Skeletal muscle tissue (tissue), 4 donors: Measurements from ENCODE around the gene CMPK2. TPM values are rescaled to one million over a fixed set of nuclear protein-coding genes. Genes with fewer than 3 reads are reported as not detected.

ENCODE experiments used
- H3K27ac ChIP-seq: one replicate; pipeline ENCODE4 v1.7.0; 2013; ENCODE audit warnings: mild to moderate bottlenecking, low read depth, low read length, inconsistent platforms
- H3K27me3 ChIP-seq, 3 donors: one replicate each; pipeline ENCODE4 v1.7.0; 2013; ENCODE audit warnings: low read length in 3 of 3; ENCODE audit not compliant: control insufficient read depth in 3 of 3, insufficient read depth in 3 of 3
- H3K36me3 ChIP-seq, 3 donors: one replicate each; pipeline ENCODE4 v1.7.0; 2013; ENCODE audit warnings: low read length in 3 of 3; ENCODE audit not compliant: control insufficient read depth in 3 of 3, insufficient read depth in 3 of 3
- H3K4me1 ChIP-seq, 3 donors: one replicate each; pipeline ENCODE4 v1.7.0; 2013; ENCODE audit warnings: low read length in 3 of 3, mild to moderate bottlenecking in 3 of 3; ENCODE audit not compliant: control insufficient read depth in 3 of 3, insufficient read depth in 3 of 3
- H3K4me3 ChIP-seq, 3 donors: one replicate each; pipeline ENCODE4 v1.7.0; 2013; ENCODE audit warnings: low read length in 3 of 3
- H3K9ac ChIP-seq, 3 donors: one replicate each; pipeline ENCODE4 v1.7.0; 2013; ENCODE audit warnings: low read length in 3 of 3, mild to moderate bottlenecking in 3 of 3, moderate library complexity in 2 of 3, low read depth in 1 of 3
- H3K9me3 ChIP-seq, 3 donors: one replicate each; pipeline ENCODE4 v1.7.0; 2013; ENCODE audit warnings: low read length in 3 of 3; ENCODE audit not compliant: control insufficient read depth in 3 of 3
- total RNA-seq: library from RNA; depleted of rRNA; stranded (reverse); fragments of >200 nt; gene quantifications from one replicate; pipeline ENCODE4 v1.2.3, GENCODE V29; 2014
- donor health status: Osteomylitis.

Gene CMPK2
- 4.2 TPM for total RNA-seq

DNA sequence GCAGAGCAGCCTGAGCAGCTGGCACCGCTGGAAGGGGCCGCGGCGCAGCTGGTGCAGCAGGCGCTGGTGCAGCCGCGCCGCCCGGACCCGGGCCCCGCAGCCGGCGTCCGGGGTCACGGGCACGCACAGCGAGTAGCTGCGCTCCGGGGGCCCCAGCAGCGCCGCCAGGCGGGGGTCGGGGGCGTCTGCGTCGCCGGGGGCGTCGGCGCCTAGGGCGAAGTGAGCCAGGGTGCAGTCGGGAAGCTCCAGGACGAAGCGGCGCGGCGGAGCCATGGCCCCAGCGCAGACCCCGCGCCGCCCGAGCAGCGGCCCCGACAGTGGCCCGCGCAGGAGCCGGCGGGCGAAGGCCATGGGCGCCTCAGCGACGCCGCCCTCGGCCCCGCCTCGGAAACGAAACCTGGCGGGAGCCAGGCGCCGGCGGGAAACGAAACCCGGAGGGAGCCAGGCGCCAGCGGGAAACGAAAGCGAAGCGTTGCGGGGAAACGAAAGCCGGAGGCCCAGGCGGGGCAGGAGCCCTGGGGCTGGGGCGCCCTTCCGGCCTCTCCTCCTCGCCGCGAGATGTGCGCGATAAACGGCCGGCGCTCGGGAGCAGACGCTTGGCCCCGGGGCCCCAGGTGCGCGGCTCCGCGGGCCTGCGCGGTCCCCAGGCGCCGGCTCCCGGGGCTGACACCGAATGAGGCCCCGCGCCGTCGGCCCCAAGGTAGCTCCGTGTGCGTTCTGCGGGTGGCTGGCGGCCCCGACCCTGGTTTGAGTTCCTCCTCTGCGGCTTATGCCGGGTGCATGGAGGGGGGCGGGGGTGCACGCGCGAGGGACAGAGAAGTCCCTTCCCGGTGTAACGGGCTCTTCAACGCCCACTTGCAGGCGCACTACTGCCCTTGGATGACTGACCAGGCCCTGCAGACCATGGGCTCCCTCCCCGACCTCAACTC lies at the start of gene CMPK2:
CMPK2 (minus strand) TSS at position 562 of the 929 bp plus-strand sequence; CDS start at position 351, 211 bp downstream.
- peaks cover 1 to 4% (median 3%) of the 10 kb centered on the region in 3 donors for H3K36me3 ChIP-seq
- peak within 1 kb of the TSS; percentile 84 to 91 (median 87) for H3K4me3 ChIP-seq
- peaks cover 9 to 13% (median 10%) of the 10 kb centered on the region in 3 donors for H3K4me1 ChIP-seq
- peak within 1 kb of the TSS; percentile 76 to 82 (median 78) for H3K9ac ChIP-seq
- H3K27ac ChIP-seq = peak within 1 kb of the TSS; percentile 37
- H3K27me3 ChIP-seq = no peaks in the 10 kb centered on the region
- H3K9me3 ChIP-seq = no peaks in the 10 kb centered on the region

- H3K4me3 ChIP-seq = no peak overlapping the region
These were observed 49.7 kb upstream of the CMPK2 start for GRCh38 chr2:6915399-6915798.

GRCh38 chr2:6914828-6915227 lies 49.1 kb upstream of the CMPK2 start:
- H3K4me3 ChIP-seq = no peak overlapping the region
- no peak overlapping the region for H3K9ac ChIP-seq
- no peak overlapping the region for H3K27ac ChIP-seq
- peaks cover 8 to 16% (median 9%) of the 10 kb centered on the region in 3 donors for H3K4me1 ChIP-seq
- no peaks in the 10 kb centered on the region for H3K27me3 ChIP-seq
- no peaks in the 10 kb centered on the region for H3K36me3 ChIP-seq
- H3K9me3 ChIP-seq = no peaks in the 10 kb centered on the region

More at GRCh38 chr2:6915399-6915798, 49.7 kb upstream of the CMPK2 start:
- no peaks in the 10 kb centered on the region for H3K9me3 ChIP-seq
- H3K27me3 ChIP-seq = no peaks in the 10 kb centered on the region
- no peak overlapping the region for H3K27ac ChIP-seq
- H3K9ac ChIP-seq = no peak overlapping the region
- H3K36me3 ChIP-seq = no peaks in the 10 kb centered on the region
- H3K4me1 ChIP-seq = peaks cover 14 to 22% (median 14%) of the 10 kb centered on the region in 3 donors

DNA sequence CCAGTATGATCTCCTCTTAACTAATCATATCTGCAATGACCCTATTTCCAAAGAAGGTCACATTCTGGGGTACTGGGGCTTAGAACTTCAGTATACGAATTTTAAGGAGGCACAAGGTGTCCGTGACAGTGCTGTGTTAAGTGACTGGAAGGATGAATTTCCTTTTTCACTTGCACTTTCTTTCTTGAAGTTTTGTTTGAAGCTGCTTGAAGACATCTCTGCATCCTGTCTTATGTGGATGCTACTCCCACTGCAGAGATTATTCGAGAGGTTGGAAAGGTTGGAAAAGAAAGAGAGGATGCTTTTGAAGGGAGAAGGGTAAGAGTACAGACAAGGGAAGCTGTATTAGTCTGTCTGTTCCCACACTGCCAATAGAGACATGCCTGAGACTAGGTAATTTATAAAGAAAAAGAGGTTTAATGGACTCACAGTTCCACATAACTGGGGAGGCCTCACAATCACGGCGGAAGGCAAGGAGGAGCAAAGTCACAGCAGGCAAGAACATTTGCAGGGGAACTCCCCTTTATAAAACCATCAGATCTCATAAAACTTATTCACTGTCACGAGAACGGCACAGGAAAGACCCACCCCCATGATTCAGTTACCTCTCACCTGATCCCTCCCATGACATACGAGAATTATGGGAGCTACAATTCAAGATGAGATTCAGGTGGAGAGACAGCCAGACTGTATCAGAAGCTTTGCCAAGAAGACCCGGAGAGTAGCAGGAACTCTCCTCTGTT lies 47.9 kb upstream of the CMPK2 start:
- no peak overlapping the region for H3K9ac ChIP-seq
- H3K4me3 ChIP-seq = no peak overlapping the region

DNA sequence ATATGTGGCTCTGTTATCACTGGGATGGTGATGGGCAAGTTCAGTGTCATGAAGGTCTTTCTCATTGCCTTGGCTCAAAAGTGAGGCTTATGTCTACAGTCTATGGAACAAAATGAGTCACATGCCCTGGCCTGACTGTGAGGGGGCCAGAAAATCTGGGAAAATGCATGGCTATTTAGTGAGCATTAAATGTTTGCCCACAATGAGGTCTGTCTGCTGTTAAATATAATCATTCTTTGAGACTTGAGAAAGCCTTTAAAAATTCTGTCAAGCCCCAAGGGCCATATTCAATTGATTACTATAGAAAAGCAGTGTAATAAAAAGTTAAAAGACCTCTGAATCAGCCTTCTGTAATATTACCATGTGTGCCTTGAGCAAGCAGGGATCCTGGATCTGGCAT lies 46.0 kb upstream of the CMPK2 start:
- Histone ChIP-seq H3K9ac (no peak overlapping the region), H3K4me1 (peaks cover 0 to under 1% (median 0%) of the 10 kb centered on the region in 3 donors), H3K9me3 (no peaks in the 10 kb centered on the region), H3K27ac (no peak overlapping the region), H3K36me3 (no peaks in the 10 kb centered on the region), H3K27me3 (no peaks in the 10 kb centered on the region), H3K4me3 (no peak overlapping the region)

More for the DNA sequence above, 47.9 kb upstream of the CMPK2 start:
- Histone ChIP-seq H3K4me1 (peaks cover 4 to 6% (median 5%) of the 10 kb centered on the region in 3 donors), H3K27ac (no peak overlapping the region), H3K36me3 (no peaks in the 10 kb centered on the region), H3K9me3 (no peaks in the 10 kb centered on the region), H3K27me3 (no peaks in the 10 kb centered on the region)

DNA sequence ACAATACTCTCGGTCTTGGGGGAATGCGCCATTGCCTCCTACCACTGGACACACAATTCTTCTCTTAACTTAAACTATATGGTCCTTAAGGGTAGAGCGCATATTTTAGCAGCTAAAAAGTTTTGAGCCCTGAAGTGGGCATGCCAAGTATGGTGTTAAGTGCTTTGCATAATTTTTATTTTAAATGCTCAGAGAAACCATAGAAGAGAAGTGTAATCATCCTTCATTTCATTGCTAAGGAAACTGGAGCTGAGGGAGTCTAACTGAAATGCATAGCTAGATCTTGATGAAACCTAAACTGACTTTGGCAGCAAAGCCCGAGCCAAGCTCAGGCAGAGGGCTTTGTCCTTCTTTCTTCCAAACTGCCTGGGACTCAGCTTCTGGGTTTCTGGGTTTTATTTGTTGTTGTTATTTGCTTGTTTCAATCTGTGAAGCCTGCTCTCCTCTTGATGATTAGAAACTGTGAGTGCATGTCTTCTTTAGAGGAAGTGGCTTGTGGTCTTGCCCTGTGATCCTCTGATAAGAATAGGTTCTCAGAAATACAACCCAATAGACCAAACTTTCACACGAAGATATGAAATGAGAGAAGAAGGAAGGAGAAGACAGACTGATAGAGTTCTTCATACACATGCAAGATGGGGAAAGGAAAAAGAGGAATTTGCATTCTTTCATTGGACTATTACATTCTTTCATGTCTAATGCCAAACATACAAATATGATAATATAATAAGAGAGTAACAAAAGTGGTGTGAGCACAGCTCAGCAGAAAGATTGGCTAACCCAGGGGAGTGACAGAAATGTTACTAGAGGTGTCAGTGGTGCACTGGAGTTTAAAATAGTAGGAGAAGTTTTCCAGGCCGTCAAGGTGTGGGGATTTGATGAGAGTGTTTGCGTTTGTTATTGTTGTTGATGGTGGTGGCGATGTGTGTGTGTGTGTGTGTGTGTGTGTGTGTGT lies 44.0 kb upstream of the CMPK2 start:
- H3K27me3 ChIP-seq = no peaks in the 10 kb centered on the region
- no peaks in the 10 kb centered on the region for H3K4me1 ChIP-seq
- no peaks in the 10 kb centered on the region for H3K36me3 ChIP-seq
- no peak overlapping the region for H3K4me3 ChIP-seq
- no peak overlapping the region for H3K9ac ChIP-seq
- H3K9me3 ChIP-seq = no peaks in the 10 kb centered on the region
- no peak overlapping the region for H3K27ac ChIP-seq

GRCh38 chr2:6908291-6908690 lies 42.6 kb upstream of the CMPK2 start:
- Histone ChIP-seq H3K27ac (no peak overlapping the region), H3K4me3 (no peak overlapping the region), H3K27me3 (no peaks in the 10 kb centered on the region), H3K9me3 (no peaks in the 10 kb centered on the region), H3K9ac (no peak overlapping the region), H3K36me3 (no peaks in the 10 kb centered on the region), H3K4me1 (no peaks in the 10 kb centered on the region)

DNA sequence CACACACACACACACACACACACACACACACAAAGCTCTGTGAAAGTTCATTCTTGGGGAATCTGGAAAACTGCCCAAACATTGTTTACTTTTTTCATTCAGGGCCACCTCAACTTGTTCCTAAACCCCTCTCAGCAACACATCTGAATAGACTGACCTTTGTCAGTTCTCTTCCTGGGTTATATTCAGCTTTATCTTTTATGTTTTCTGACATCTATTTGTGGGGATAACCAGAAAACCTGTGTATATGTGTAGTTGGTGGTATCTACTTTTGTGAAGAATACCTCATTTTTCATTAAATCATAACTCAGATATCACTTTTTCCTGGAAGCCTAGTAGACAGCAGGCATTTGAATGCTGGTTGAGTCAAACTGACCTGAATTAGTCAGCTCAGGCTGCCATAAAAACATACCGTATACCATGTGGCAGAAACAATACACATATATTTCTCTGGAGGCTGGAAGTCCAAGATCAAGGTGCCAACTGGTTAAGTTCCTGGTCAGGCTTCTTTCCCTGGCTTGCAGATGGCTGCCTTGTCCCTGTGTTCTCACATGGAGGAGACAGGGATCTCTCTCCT lies 40.5 kb upstream of the CMPK2 start:
- no peak overlapping the region for H3K9ac ChIP-seq
- no peak overlapping the region for H3K4me3 ChIP-seq
- no peaks in the 10 kb centered on the region for H3K36me3 ChIP-seq
- no peaks in the 10 kb centered on the region for H3K4me1 ChIP-seq
- H3K27me3 ChIP-seq = no peaks in the 10 kb centered on the region
- no peaks in the 10 kb centered on the region for H3K9me3 ChIP-seq
- no peak overlapping the region for H3K27ac ChIP-seq

- Histone ChIP-seq H3K4me1 (no peaks in the 10 kb centered on the region), H3K27ac (no peak overlapping the region), H3K9ac (no peak overlapping the region), H3K9me3 (no peaks in the 10 kb centered on the region), H3K27me3 (no peaks in the 10 kb centered on the region), H3K36me3 (no peaks in the 10 kb centered on the region), H3K4me3 (no peak overlapping the region)
These were observed 40.0 kb upstream of the CMPK2 start for GRCh38 chr2:6905668-6906067.
